Measurements from ENCODE around the gene SCNN1A.

SCNN1A gene

GRCh38 chr12:6386038-6386437 is 10.7 kb upstream of the SCNN1A start:
- no peak for DNase-seq
- in situ Hi-C loops (cut with MboI; ENCODE audit: low pct_unique_long_range_greater_than_20kb, low sequenced_read_pairs): no loop called here

DNA sequence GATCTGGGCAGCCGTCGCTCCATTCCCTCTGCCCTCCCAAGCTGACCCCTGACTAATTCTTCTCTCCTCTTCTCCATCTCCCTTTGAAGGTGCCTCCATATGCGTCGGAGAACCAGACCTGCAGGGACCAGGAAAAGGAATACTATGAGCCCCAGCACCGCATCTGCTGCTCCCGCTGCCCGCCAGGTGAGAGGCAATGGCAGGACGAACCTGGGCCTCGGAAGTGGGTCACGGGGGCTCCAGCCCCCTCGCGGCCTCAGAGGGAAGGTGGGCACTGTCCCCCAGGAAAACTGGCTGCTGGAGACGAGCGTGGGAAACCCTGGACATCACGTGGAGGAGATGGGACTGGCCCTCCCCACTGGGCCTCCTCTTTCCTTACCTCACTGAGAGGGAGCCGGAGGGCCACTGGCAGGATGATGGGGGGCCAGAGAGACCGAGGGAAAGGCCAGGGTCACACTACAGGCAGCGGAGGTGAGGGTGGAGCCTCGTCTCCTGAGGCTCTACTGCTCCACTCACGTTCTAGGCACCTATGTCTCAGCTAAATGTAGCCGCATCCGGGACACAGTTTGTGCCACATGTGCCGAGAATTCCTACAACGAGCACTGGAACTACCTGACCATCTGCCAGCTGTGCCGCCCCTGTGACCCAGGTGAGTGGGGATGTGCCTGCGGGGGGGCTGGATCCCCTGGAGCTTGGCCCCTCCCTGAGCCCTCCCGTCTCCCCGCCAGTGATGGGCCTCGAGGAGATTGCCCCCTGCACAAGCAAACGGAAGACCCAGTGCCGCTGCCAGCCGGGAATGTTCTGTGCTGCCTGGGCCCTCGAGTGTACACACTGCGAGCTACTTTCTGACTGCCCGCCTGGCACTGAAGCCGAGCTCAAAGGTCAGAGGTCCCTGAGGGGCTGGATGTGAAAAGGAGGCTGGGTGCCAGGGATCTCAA is 9.4 kb upstream of the SCNN1A start:
- DNase-seq: no peak
- in situ Hi-C loops (cut with MboI; ENCODE audit: low pct_unique_long_range_greater_than_20kb, low sequenced_read_pairs): no loop called here

DNA sequence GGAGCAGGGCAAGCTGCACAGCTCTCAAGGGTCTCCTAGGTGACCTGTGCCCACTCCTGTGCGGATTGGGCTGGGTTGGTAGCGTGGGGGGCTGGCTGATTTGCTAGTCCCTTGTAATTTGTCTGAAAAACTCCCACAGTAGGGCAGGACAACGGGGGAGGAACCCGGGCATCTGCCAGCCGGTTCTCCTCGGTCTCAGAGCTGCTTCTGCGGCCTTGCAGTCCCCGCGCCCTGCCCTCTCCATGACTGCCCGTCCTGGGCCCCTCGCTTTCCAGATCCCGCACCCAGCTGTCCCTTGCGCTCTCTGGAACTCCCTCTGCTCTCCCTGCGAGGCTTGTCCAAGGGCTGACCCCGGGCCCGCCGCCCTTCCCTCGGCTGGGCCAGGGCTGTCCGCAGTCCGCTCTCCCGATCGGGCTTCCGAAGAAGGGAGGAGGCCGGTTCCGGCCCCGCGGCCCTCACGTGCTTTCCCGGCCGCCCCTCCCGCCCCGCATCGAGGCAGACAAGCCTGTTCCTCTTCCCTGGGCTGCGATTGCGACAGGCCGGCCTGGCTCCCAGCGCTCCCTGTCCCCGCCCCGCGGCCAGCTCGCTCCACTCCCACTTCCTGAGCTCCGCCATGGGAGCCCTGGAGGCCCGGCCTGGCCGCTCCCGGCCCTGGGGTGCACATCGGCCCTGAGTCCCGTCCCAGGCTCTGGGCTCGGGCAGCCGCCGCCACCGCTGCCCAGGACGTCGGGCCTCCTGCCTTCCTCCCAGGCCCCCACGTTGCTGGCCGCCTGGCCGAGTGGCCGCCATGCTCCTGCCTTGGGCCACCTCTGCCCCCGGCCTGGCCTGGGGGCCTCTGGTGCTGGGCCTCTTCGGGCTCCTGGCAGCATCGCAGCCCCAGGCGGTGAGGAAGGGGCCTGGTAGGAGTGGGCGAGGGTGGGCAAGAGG is 8.5 kb upstream of the SCNN1A start, which contains the start of gene LTBR:
LTBR (plus strand) TSS at position 591 of the 927 bp plus-strand sequence; CDS start at position 788, 197 bp downstream.
- peak; percentile 87 for DNase-seq
- in situ Hi-C loops (cut with MboI; ENCODE audit: low pct_unique_long_range_greater_than_20kb, low sequenced_read_pairs): no loop called here

DNA sequence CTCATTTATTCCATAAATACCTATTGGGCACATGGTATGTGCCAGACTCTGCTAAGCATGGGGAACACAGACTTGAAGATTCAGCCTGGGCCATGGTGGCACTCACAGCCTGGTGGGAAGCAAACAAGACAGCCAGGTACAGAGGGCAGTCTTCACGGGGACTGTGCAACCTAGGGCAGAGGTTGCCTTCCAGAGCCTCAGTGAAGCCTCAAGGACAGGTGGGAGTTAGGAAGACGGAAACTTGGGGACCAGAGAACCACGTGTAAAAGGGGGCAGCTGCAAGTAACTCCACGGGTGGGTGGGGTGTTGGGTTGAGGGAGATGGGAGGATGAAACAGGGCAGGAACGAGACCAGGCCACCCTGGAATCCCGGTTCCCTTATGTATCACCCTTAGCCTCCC is 7.6 kb upstream of the SCNN1A start:
- in situ Hi-C loops (cut with MboI; ENCODE audit: low pct_unique_long_range_greater_than_20kb, low sequenced_read_pairs): no loop called here
- no peak for DNase-seq

GRCh38 chr12:6382371-6382770 is 7.0 kb upstream of the SCNN1A start:
- DNase-seq: no peak
- in situ Hi-C loops (cut with MboI; ENCODE audit: low pct_unique_long_range_greater_than_20kb, low sequenced_read_pairs): no loop called here

- DNase-seq: no peak
- in situ Hi-C loops (cut with MboI; ENCODE audit: low pct_unique_long_range_greater_than_20kb, low sequenced_read_pairs): no loop called here
Measured at GRCh38 chr12:6380141-6381121, 5.1 kb upstream of the SCNN1A start.

GRCh38 chr12:6378709-6379472 is 3.5 kb upstream of the SCNN1A start:
- DNase-seq: no peak
- in situ Hi-C loops (cut with MboI; ENCODE audit: low pct_unique_long_range_greater_than_20kb, low sequenced_read_pairs): no loop called here

- in situ Hi-C loops (cut with MboI; ENCODE audit: low pct_unique_long_range_greater_than_20kb, low sequenced_read_pairs): no loop called here
- no peak for DNase-seq
Measured at GRCh38 chr12:6377667-6377994, 2.3 kb upstream of the SCNN1A start.

GRCh38 chr12:6376870-6377666 is 1.7 kb upstream of the SCNN1A start:
- in situ Hi-C loops (cut with MboI; ENCODE audit: low pct_unique_long_range_greater_than_20kb, low sequenced_read_pairs): no loop called here
- no peak for DNase-seq

DNA sequence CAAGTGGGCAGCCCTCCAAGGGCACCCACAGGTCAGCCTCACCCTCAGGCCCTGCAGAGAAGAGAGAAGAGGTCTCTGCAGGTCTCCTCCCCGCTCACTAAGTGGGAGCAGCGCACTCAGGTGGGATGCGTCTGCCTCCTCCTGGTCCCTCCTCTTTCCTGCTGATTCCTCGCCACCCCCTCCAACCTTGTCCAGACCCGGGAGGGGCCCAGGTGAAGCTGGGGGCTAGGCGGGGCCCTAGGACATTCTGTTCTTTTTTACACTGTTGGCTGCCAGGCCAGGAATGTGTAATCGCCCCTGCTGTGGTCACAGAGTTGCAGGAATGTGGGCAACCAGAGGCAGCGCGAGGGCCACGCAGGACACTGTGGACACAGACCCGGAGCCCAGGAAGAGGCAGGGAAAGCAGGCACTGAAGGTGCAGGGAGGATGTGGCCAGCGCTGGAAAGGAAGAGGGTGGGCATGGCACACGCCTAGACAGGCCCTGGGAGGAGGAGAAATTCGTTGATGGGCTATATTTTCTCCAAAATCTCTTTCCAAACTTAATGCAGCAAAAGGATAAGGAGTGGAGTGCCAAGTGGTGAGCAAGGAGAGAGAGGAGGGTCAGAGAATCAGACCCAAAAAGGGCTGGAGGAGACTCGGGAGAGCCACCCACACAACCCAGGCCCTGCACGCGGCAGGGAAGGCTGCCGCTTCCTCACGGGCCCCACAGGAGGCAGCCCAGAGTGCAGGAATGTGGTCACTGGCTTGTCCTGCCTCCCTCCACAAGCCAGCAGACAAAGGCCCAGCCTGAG is 911 bp upstream of the SCNN1A start:
- in situ Hi-C loops (cut with MboI; ENCODE audit: low pct_unique_long_range_greater_than_20kb, low sequenced_read_pairs): no loop called here
- DNase-seq: peak; percentile 72

- in situ Hi-C loops (cut with MboI; ENCODE audit: low pct_unique_long_range_greater_than_20kb, low sequenced_read_pairs): no loop called here
- DNase-seq: no peak
Measured at GRCh38 chr12:6374786-6375160, 590 bp downstream of the SCNN1A start.

GRCh38 chr12:6374028-6374785 is 1.2 kb downstream of the SCNN1A start:
- in situ Hi-C loops (cut with MboI; ENCODE audit: low pct_unique_long_range_greater_than_20kb, low sequenced_read_pairs): no loop called here
- no peak for DNase-seq

DNA sequence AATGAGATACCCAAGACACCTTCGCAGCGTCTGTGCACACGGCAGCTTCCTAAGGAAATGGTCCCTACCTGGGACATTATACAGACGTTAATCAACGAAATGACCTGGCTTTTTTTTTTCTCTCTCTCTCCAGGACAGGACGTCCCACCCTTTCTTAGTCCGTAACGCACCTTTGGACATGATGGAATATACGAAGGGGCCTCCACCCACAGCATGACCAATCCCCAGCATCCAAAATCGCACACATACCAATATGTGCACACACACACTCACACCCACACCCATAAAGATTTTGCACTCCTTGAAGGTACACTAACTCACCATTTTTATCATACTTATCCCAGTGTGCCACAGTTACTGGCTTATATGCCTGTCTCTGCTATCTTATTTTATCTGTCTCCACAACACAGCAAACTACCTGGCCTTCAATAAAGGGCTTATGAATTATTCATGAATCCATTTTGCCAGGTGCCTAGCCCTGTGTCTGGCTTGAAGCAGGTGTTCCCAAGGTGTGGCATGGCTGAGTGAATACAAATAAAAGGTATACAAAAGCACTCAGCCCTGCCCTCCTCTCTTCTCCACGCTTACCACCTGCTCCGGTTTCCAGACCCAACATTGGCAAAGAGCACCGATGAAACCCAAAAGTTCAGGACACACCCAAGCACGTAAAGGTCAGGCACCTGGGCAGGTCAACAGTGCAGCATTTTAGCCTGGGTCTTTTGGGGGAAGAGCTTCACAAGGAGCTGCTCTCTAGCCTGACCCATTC is 2.2 kb downstream of the SCNN1A start:
- DNase-seq: no peak

GRCh38 chr12:6372403-6373003 is 2.9 kb downstream of the SCNN1A start:
- in situ Hi-C loops (cut with MboI; ENCODE audit: low pct_unique_long_range_greater_than_20kb, low sequenced_read_pairs): no loop called here

More for the DNA sequence above, 2.2 kb downstream of the SCNN1A start:
- in situ Hi-C loops (cut with MboI; ENCODE audit: low pct_unique_long_range_greater_than_20kb, low sequenced_read_pairs): no loop called here

More at GRCh38 chr12:6372403-6373003, 2.9 kb downstream of the SCNN1A start:
- DNase-seq: peak; percentile 84

Data from KBM-7 (cell line).